HG03342 (cell line): ENCODE measurements around the gene BSG.
"Not testable (repeated sequence)": the region's sequence is repeated elsewhere in the genome, so short reads cannot be mapped to it uniquely, and the experiment has no call there.

Source experiments
- ATAC-seq: cut with Tn5 transposase; IDR thresholded peaks from one replicate; pipeline ENCODE4 v1.9.1; 2021; ENCODE audit warnings: mild to moderate bottlenecking, moderate library complexity; ENCODE audit not compliant: unreplicated experiment

Gene BSG

DNA sequence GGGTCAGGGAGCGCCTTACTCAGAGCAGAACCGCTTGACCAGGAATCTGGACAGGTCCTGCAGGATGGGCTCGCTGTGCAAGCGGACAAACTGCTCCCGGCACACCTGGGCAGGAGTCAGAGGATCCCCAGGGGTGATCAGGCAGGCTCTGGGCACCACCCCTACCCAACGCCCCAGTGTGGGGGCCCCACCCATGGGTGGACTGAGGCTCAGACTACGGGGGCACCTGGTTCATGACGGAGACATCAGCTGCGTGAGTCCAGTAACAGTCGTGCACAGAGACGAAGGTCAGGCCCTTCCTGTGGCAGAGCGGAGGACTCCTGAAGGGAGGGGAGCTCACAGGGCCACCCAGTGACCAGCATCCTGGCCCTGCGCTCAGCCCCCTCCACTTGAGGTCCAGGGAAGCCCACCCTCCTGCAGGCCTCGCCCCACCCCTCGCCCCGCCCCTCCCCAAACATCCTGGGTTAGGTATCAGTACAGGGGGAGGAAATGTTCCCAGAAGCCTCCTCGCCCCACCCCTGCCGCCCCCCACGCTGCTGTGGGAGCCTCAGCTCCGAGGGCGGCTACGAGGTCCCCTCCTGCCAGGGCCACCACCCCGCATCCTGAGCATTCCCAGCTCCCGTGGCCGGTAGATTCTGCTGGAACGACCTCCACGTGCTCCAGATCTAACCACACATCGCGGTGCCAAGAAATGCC is 45.3 kb downstream of the BSG start:
- ATAC-seq, result no peak

DNA sequence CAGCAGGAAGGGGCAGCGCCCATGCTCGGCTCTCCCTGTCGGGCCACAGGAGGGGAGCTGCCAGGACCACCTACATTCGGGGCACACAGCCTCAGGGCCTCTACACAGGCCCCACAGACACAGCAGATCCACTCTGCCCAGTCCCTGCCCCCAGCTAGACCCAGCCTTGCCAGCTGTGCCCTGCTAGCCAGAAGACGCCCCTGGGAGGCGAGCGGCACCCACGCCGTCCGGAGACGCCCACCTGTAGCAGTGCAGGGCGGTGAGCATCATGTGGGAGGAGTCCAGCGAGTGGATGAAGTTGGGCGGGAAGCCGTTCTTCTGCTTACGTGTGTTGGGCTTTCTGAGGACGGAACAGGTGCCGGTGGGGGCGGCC is 45.8 kb downstream of the BSG start:
- no peak for ATAC-seq

- ATAC-seq, result no peak
Measured at GRCh38 chr19:618674-619285, 46.4 kb downstream of the BSG start.

- ATAC-seq, result no peak
Measured at GRCh38 chr19:619286-620002, 47.0 kb downstream of the BSG start.

DNA sequence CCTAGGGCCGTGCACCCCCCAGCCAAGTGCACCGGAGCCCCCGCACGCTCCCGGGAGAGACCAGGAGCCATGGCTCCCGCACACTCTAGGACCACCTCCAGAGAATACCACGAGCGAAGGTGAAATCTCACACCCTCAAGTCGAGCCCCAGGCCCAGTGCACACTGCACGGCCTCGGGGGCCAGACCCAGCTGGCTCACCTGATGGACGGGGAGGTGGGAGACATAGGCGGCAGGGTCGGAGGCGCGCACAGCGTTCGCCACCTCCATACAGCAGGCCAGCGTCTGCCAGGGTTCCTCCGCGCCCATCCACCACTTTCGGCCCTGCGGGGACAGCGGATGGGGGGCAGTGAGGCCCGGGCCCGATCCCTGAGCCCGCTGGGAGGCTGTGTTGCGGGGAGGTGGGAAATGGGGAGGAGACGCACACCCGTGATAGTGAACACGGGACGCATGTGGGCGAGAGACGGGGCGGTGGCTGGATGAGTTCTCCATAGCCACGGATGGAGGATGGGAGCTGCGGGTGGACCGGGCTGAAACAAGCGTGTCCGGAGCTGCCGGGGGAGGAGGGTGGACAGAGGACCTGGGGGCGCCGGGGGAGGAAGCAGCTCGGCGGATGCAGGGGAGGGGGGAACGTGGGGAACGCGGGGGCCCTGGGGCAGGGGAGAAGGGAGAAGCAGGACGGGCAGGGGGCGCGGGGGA is 47.9 kb downstream of the BSG start:
- ATAC-seq, result no peak

DNA sequence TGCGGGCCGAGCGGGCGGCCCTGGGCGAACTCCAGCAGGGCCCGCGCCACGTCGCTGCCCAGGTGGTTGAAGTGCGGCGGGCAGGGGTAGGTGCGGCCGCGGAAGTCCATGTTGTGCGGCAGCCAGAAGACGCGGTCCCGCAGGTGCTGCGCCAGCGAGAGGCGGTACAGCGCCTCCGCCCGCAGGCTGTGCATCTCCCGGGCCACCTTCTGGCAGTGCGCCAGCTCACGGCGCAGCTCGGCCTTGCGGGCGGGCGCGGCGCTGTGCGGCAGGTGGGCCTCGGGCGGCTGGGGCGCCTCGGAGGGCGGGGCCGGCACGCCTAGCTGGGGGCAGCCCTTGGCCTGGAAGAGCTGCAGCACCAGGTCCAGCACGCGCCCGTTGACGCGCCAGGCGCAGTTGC is 48.8 kb downstream of the BSG start:
- ATAC-seq, result not testable (repeated sequence)

DNA sequence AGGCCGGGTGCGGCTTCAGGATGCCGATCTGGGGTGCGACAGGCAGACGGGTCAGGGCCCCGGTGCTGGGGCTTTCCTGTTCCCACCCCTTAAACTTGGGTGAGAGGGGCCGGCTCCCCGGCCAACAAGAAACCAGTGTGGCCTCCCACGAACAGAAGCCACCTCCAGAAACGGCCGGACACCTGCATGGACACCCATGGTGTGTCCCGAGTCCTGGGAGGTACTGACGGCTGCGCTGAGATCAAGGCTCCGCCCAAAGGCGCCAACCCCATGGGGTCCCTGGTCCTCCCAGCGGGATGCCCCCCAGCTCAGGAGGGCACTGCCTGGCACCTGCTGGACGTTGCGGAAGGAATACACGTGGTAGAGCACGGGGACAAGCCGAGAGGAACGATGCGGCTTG is 49.4 kb downstream of the BSG start:
- no peak for ATAC-seq

GRCh38 chr19:622666-623065 is 50.3 kb downstream of the BSG start:
- ATAC-seq, result no peak

DNA sequence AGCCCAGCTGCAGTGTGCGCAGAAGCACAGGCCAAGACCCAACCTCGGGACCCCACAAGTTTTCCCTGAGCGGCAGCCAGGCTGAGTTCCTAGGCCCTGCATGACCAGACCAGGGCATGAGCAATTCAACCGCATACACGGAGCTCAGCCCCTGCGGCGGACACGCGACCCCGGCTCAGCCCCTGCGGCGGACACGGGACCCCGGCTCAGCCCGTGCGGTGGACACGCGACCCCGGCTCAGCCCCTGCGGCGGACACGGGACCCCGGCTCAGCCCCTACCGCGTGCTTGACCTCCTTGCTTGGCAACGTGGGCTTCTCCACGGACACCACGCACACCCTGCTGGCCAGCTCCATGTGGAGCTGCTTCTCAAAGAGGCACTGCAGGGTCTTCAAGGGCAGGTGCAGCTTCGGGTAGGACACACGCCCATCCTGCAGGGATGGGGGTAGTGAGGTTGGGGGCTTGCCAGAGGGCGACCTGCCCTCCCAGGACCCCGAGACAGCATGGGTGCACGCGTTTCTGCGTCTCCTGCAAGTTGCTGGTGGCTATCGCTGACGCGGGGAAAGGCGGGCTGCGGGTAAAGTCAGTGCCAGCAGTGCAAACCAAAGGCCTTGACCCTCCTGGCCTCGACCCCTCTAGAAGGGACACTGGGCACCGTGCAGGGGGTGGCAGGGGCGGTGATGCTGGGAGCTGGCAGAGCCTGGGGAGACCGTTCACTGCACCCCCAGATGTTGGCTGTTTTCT is 51.0 kb downstream of the BSG start:
- no peak for ATAC-seq

- ATAC-seq, result no peak
Measured at GRCh38 chr19:623974-624373, 51.6 kb downstream of the BSG start.

DNA sequence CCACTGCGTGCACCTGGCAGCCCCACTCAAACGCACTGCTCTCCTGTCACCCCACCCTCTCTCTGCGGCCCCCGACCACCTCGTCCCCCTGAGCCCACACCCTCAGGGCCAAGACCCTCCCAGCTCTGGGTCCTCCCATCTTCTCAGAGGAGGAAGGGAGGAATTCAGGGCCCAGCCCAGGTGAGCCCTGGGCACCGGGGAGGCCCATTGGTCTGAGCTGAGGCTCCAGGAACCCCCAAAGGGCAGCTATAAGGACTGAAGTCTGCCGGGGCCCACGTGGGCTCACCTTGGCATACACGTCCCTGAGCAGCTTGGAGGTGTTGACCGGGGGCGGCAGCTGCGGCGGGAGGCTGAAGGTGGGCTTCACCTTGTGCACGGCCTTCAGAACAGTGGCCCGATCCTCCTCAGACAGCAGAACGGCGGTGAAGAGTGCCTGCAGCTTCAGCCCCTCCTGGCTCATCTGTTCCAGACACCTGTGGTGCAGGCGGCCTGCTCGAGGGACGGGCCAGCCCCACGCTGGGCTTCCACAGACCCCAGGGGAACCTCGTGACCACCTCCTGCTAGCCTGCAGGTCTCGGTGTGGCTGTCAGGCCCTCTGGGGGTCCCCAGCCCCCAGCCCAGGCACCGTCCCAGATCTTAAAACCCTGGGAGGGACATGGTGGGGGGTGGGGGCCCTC is 52.2 kb downstream of the BSG start:
- no peak for ATAC-seq

- ATAC-seq, result no peak
Measured at GRCh38 chr19:625257-625656, 52.9 kb downstream of the BSG start.

DNA sequence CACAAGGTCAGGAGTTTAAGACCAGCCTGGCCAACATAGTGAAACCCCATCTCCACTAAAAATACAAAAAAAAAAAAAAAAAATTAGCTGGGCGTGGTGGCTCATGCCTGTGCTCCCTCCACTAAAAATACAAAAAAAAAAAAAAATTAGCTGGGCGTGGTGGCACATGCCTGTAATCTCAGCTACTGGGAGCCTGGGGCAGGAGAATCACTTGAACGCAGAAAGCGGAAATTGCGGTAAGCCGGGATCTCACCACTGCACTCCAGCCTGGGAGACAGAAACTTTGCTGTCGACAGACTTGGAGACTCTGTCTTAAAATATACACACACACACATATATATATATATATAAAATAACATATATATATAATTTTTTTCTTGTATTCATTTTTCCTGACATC is 54.2 kb downstream of the BSG start:
- not testable (repeated sequence) for ATAC-seq

GRCh38 chr19:628168-628567 is 55.8 kb downstream of the BSG start:
- ATAC-seq, result no peak

GRCh38 chr19:629515-629914 is 57.1 kb downstream of the BSG start:
- ATAC-seq, result not testable (repeated sequence)

- ATAC-seq, result no peak
Measured at GRCh38 chr19:629961-630714, 57.7 kb downstream of the BSG start.

GRCh38 chr19:632579-633067 is 60.2 kb downstream of the BSG start:
- ATAC-seq, result peak; percentile 23
